Loucy (cell line): Measurements from ENCODE around the gene IL17RE.

Source experiments
- H2AFZ ChIP-seq: fragments of 200-600 bp; sonication (generic); 2 replicates; pipeline ENCODE4 v1.6.0; 2016; ENCODE audit warnings: antibody characterized with exemption, mild to moderate bottlenecking, low read length, moderate library complexity
- H3F3A ChIP-seq: fragments of 200-600 bp; 2 replicates; pipeline ENCODE4 v1.6.0; 2016; ENCODE audit warnings: antibody characterized with exemption, low read depth, mild to moderate bottlenecking
- H3K27me3 ChIP-seq: fragments of 200-600 bp; sonication (generic); 2 replicates; pipeline ENCODE4 v1.6.1; 2014; ENCODE audit warnings: low read length, mild to moderate bottlenecking; ENCODE audit not compliant: insufficient read depth, poor library complexity, severe bottlenecking
- H3K36me3 ChIP-seq: fragments of 200-600 bp; sonication (generic); 2 replicates; pipeline ENCODE4 v1.6.1; 2016; ENCODE audit warnings: low read length; ENCODE audit not compliant: insufficient read depth
- H3K4me1 ChIP-seq: fragments of 200-600 bp; sonication (generic); 2 replicates; pipeline ENCODE4 v1.5.1; 2014; ENCODE audit warnings: low read length, mild to moderate bottlenecking; ENCODE audit not compliant: insufficient read depth, poor library complexity, severe bottlenecking
- H3K4me2 ChIP-seq: fragments of 200-600 bp; sonication (generic); 2 replicates; pipeline ENCODE4 v1.6.0; 2014; ENCODE audit warnings: antibody characterized with exemption, low read length, low read depth, mild to moderate bottlenecking; ENCODE audit not compliant: poor library complexity, severe bottlenecking
- H3K4me3 ChIP-seq: fragments of 200-600 bp; sonication (generic); 2 replicates; pipeline ENCODE4 v1.5.1; 2014; ENCODE audit warnings: low read length, mild to moderate bottlenecking, mixed read lengths; ENCODE audit not compliant: poor library complexity, severe bottlenecking
- H3K79me2 ChIP-seq: fragments of 200-600 bp; sonication (generic); 2 replicates; pipeline ENCODE4 v1.6.1; 2014; ENCODE audit warnings: low read length; ENCODE audit not compliant: insufficient read depth
- H3K9ac ChIP-seq: fragments of 200-600 bp; sonication (generic); 2 replicates; pipeline ENCODE4 v1.6.0; 2014; ENCODE audit warnings: mild to moderate bottlenecking, low read depth, low read length, moderate library complexity; ENCODE audit not compliant: poor library complexity, severe bottlenecking
- H3K9me2 ChIP-seq: fragments of 200-600 bp; sonication (generic); replicated peaks from 2 replicates; pipeline ENCODE4 v1.6.1; 2016; ENCODE audit warnings: low read depth, low read length, mixed read lengths
- H3K9me3 ChIP-seq: fragments of 200-600 bp; sonication (generic); 2 replicates; pipeline ENCODE4 v1.6.1; 2014; ENCODE audit warnings: mild to moderate bottlenecking, antibody characterized with exemption, low read length, low read depth; ENCODE audit not compliant: insufficient read depth
- H4K20me1 ChIP-seq: fragments of 200-600 bp; sonication (generic); 2 replicates; pipeline ENCODE4 v1.6.0; 2014; ENCODE audit warnings: antibody characterized with exemption, low read length, mild to moderate bottlenecking; ENCODE audit not compliant: insufficient read depth, poor library complexity, severe bottlenecking
- EZH2phosphoT487 ChIP-seq: fragments of 200-600 bp; IDR thresholded peaks from 2 replicates; pipeline ENCODE4 v1.6.1; 2018; ENCODE audit warnings: antibody characterized with exemption, mild to moderate bottlenecking, moderate library complexity, borderline replicate concordance
- TF ChIP-seq, protein P1 (sequence below): fragments of 200-600 bp; sonication (generic); conservative IDR thresholded peaks from 2 replicates; pipeline ENCODE4 v1.5.1; 2014; ENCODE audit warnings: mild to moderate bottlenecking, antibody characterized with exemption, low read length

The IL17RE gene

DNA sequence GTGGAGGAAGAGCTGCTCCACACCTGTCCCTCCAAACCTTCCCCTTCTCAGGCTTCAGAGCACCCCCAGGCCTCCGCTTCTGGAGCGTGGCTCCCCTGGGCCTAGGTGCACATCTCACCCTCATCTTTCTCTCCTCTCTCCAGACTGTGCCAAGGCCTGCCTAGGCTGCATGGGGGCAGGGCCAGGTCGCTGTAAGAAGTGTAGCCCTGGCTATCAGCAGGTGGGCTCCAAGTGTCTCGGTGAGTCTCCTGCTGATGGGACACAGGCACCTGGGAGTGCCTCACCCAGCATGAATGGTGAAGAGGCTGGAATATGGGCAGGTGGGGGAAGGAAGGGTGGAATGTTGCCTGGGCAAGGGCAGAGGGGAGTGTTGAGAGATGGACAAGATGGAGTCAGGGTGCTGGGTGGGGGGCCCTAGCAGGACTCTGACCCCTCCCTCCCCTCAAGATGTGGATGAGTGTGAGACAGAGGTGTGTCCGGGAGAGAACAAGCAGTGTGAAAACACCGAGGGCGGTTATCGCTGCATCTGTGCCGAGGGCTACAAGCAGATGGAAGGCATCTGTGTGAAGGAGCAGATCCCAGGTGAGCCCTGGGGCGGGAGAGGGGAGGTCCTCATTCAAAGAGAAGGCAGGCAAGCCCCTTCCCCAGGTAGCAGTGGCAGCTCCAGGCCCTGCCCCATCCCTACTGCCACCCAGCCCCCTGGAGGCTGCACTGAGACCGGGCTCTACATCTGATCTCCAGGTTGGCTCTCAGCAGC lies 40.5 kb downstream of the IL17RE start:
- Histone ChIP-seq H3K27me3 (no peaks in the 10 kb centered on the region), H2AFZ (no peak overlapping the region), H3K4me2 (no peak overlapping the region), H3K79me2 (peaks cover under 1% of the 10 kb centered on the region; the same call in 1 of the 2 replicates), H3K36me3 (peaks cover 10% of the 10 kb centered on the region; the same call in 1 of the 2 replicates), H3K9me3 (no peaks in the 10 kb centered on the region), H4K20me1 (no peaks in the 10 kb centered on the region), H3K9ac (no peak overlapping the region), H3K9me2 (no peaks in the 10 kb centered on the region), H3F3A (no peaks in the 10 kb centered on the region), H3K4me3 (no peak overlapping the region), H3K4me1 (no peaks in the 10 kb centered on the region)
- TF ChIP-seq, protein P1, sequence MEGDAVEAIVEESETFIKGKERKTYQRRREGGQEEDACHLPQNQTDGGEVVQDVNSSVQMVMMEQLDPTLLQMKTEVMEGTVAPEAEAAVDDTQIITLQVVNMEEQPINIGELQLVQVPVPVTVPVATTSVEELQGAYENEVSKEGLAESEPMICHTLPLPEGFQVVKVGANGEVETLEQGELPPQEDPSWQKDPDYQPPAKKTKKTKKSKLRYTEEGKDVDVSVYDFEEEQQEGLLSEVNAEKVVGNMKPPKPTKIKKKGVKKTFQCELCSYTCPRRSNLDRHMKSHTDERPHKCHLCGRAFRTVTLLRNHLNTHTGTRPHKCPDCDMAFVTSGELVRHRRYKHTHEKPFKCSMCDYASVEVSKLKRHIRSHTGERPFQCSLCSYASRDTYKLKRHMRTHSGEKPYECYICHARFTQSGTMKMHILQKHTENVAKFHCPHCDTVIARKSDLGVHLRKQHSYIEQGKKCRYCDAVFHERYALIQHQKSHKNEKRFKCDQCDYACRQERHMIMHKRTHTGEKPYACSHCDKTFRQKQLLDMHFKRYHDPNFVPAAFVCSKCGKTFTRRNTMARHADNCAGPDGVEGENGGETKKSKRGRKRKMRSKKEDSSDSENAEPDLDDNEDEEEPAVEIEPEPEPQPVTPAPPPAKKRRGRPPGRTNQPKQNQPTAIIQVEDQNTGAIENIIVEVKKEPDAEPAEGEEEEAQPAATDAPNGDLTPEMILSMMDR, result no peak

DNA sequence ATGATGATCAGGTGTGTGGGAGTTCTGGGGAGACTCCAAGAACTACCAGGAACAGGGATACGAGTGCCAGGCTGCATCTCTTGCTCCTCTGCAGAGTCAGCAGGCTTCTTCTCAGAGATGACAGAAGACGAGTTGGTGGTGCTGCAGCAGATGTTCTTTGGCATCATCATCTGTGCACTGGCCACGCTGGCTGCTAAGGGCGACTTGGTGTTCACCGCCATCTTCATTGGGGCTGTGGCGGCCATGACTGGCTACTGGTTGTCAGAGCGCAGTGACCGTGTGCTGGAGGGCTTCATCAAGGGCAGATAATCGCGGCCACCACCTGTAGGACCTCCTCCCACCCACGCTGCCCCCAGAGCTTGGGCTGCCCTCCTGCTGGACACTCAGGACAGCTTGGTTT lies 41.6 kb downstream of the IL17RE start:
- no peaks in the 10 kb centered on the region for H3K9me2 ChIP-seq
- no peaks in the 10 kb centered on the region for H3K27me3 ChIP-seq
- H3K36me3 ChIP-seq, result peaks cover 10% of the 10 kb centered on the region; the same call in 1 of the 2 replicates
- H3K79me2 ChIP-seq, result no peaks in the 10 kb centered on the region
- no peaks in the 10 kb centered on the region for H3K9me3 ChIP-seq
- no peak overlapping the region for H3K4me2 ChIP-seq
- H2AFZ ChIP-seq, result no peak overlapping the region
- TF ChIP-seq, protein P1, result no peak
- TF ChIP-seq EZH2phosphoT487, result no peak
- H3K4me3 ChIP-seq, result no peak overlapping the region
- no peak overlapping the region for H3K9ac ChIP-seq
- H3F3A ChIP-seq, result no peaks in the 10 kb centered on the region
- no peaks in the 10 kb centered on the region for H4K20me1 ChIP-seq
- H3K4me1 ChIP-seq, result no peaks in the 10 kb centered on the region

- Histone ChIP-seq H3K4me2 (no peak overlapping the region), H3K9me2 (no peaks in the 10 kb centered on the region)
These were observed 42.7 kb downstream of the IL17RE start for GRCh38 chr3:9945358-9945757.

More at GRCh38 chr3:9945358-9945757, 42.7 kb downstream of the IL17RE start:
- TF ChIP-seq, protein P1, result no peak
- TF ChIP-seq EZH2phosphoT487, result no peak
- Histone ChIP-seq H3K36me3 (peaks cover 10% of the 10 kb centered on the region; the same call in 1 of the 2 replicates), H3K4me3 (no peak overlapping the region), H3K9me3 (no peaks in the 10 kb centered on the region), H3K27me3 (no peaks in the 10 kb centered on the region), H3K9ac (no peak overlapping the region), H2AFZ (no peak overlapping the region), H3K79me2 (no peaks in the 10 kb centered on the region), H3K4me1 (no peaks in the 10 kb centered on the region), H3F3A (no peaks in the 10 kb centered on the region), H4K20me1 (no peaks in the 10 kb centered on the region)
